NT2/D1 (cell line): ENCODE results near the gene ERN2.

ENCODE experiments used
- YY1 ChIP-seq: IDR thresholded peaks from 2 replicates; pipeline ENCODE4 v1.6.1; 2011; ENCODE audit not compliant: insufficient read length, insufficient read depth
- ZNF274 ChIP-seq: IDR thresholded peaks from 2 replicates; pipeline ENCODE4 v1.6.1; 2011; ENCODE audit warnings: mild to moderate bottlenecking, low read depth, low read length

GRCh38 chr16:23678430-23679273 lies 34.4 kb downstream of the ERN2 start, which contains the start of gene PLK1:
- TF ChIP-seq YY1 (no peak), ZNF274 (no peak)
